K562 (cell line): ENCODE results near the gene NUP98. TPM values are rescaled to one million over a fixed set of nuclear protein-coding genes. Genes with fewer than 3 reads are reported as not detected.

ENCODE experiments used
- ATAC-seq: fragments of 200-7000 bp; cut with Tn5 transposase; 3 replicates; pipeline ENCODE4 v1.9.1; 2020; ENCODE audit warnings: moderate library complexity
- BruUV-seq: library from RNA; stranded (reverse); fragments of 400-500 nt; replicated peaks from 2 replicates; lab custom pipeline; 2021; lab: Mats Ljungman, UMichigan
- CTCF ChIA-PET: fragments of 300-600 bp; formaldehyde crosslinking; extraction: SDS; loops from one replicate; lab custom pipeline; 2021; ENCODE audit warnings: low intra/inter-chr PET ratio; lab: Yijun Ruan, JAX
- POLR2A ChIA-PET: fragments of 300-600, 350-650 bp; sonication (Branson Sonifier 250); formaldehyde crosslinking; extraction: SDS; loops from one replicate; lab custom pipeline; 2021; ENCODE audit warnings: antibody characterized with exemption, inconsistent platforms; lab: Yijun Ruan, JAX
- DNase-seq, 4 experiments: peaks; one replicate each; pipeline versions ENCODE4 v3.0.0 to v3.0.0-alpha.2; 2011 to 2018; ENCODE audit warnings: low spot score in 3 of 4, mixed read lengths in 3 of 4; ENCODE audit errors: extremely low read depth in 1 of 4
- FAIRE-seq: peaks from 2 replicates; lab custom pipeline; 2011; peaks lifted over from hg19 to GRCh38; lab: Jason Lieb, UNC
- H2AFZ ChIP-seq: 2 replicates; pipeline ENCODE4 v1.6.0; 2011; ENCODE audit warnings: low read depth, low read length, control low read depth, inconsistent platforms
- H3K27ac ChIP-seq: fragments of 200-600 bp; 3 replicates; pipeline ENCODE4 v1.8.0; 2011; ENCODE audit warnings: low read depth, mild to moderate bottlenecking, control low read depth, inconsistent platforms, low read length, moderate library complexity, mixed read lengths; ENCODE audit errors: extremely low read depth
- H3K27me3 ChIP-seq, 2 experiments: fragments of 300-600 bp in 1 of 2; 2 replicates in 1 of 2; 3 replicates in 1 of 2; pipeline versions ENCODE4 v1.6.0 to v1.8.0; 2011; ENCODE audit warnings: inconsistent platforms in 2 of 2, low read length in 2 of 2, mild to moderate bottlenecking in 1 of 2, mixed read lengths in 1 of 2, moderate library complexity in 1 of 2; ENCODE audit not compliant: control insufficient read depth in 2 of 2, insufficient read depth in 2 of 2
- H3K36me3 ChIP-seq: fragments of 300-600 bp; 3 replicates; pipeline ENCODE4 v1.8.0; 2011; ENCODE audit warnings: mild to moderate bottlenecking, low read length, inconsistent platforms; ENCODE audit not compliant: control insufficient read depth, insufficient read depth
- H3K4me1 ChIP-seq, 2 experiments: fragments of 200-600 bp in 1 of 2; replicated peaks in 1 of 2; 2 replicates in 1 of 2; 3 replicates in 1 of 2; pipeline versions ENCODE4 v1.5.1 to v1.8.0; 2011; ENCODE audit warnings: inconsistent platforms in 2 of 2, low read length in 2 of 2, mild to moderate bottlenecking in 1 of 2, mixed read lengths in 1 of 2, moderate library complexity in 1 of 2; ENCODE audit not compliant: control insufficient read depth in 2 of 2, insufficient read depth in 2 of 2
- H3K4me2 ChIP-seq: 2 replicates; pipeline ENCODE4 v1.6.1; 2011; ENCODE audit warnings: low read length, control low read depth, inconsistent platforms, mixed read lengths; ENCODE audit not compliant: insufficient read depth
- H3K4me3 ChIP-seq: fragments of 200-600 bp; sonication (generic), shearing (Covaris generic); 2 replicates; pipeline ENCODE4 v1.5.1; 2016; ENCODE audit warnings: control low read depth, inconsistent platforms
- H3K79me2 ChIP-seq: fragments of 200-600 bp; 3 replicates; pipeline ENCODE4 v1.8.0; 2011; ENCODE audit warnings: low read length, inconsistent platforms; ENCODE audit not compliant: control insufficient read depth, insufficient read depth
- H3K9ac ChIP-seq, 2 experiments: 2 replicates each; pipeline versions ENCODE4 v1.6.0 to v1.6.1; 2011; ENCODE audit warnings: low read depth in 2 of 2, low read length in 2 of 2, control low read depth in 1 of 2, inconsistent platforms in 1 of 2, mild to moderate bottlenecking in 1 of 2, mixed read lengths in 1 of 2; ENCODE audit not compliant: insufficient read depth in 1 of 2
- H3K9me1 ChIP-seq: one replicate; pipeline ENCODE4 v1.6.0; 2011; ENCODE audit warnings: inconsistent platforms, mild to moderate bottlenecking, low read length, moderate library complexity; ENCODE audit not compliant: control insufficient read depth, insufficient read depth
- H3K9me3 ChIP-seq: replicated peaks from 2 replicates; pipeline ENCODE4 v1.5.1; 2011; ENCODE audit warnings: low read depth, low read length, inconsistent platforms; ENCODE audit not compliant: control insufficient read depth, insufficient read depth
- H4K20me1 ChIP-seq: replicated peaks from 2 replicates; pipeline ENCODE4 v1.6.1; 2011; ENCODE audit warnings: low read length, inconsistent platforms, mixed read lengths; ENCODE audit not compliant: control insufficient read depth, insufficient read depth
- CBX5 ChIP-seq: IDR thresholded peaks from 2 replicates; pipeline ENCODE4 v1.6.1; 2014; ENCODE audit warnings: low read depth, borderline replicate concordance
- WGBS: fragments of 100-300 bp; shearing (Covaris generic); methylation state at CpG from one replicate; pipeline ENCODE4 v1.1.6; 2016; ENCODE audit warnings: low coverage, mixed read lengths; ENCODE audit not compliant: insufficient coverage; ENCODE audit errors: missing lambda C conversion rate; 5-methylcytosine and 5-hydroxymethylcytosine counted together
- in situ Hi-C: fragments of 300-500 bp; cut with MboI; formaldehyde crosslinking; loops from 4 replicates; pipeline ENCODE4 v1.15.0; 2018; ENCODE audit warnings: inconsistent platforms, mixed read lengths
- intact Hi-C: fragments of 100-400 bp; cut with micrococcal nuclease; formaldehyde crosslinking; loops from 2 replicates; pipeline ENCODE4 v1.14.2; 2022
- polyA plus RNA-seq, 8 experiments: library from polyadenylated mRNA; depleted of rRNA in 4 of 8; stranded (reverse) in 5 of 8; unstranded in 3 of 8; fragments of >200 nt; fragmentation: Nextera tagmentation in 2 of 8; fragmentation: Illumina TruSeq in 1 of 8; extraction: Ambion mirVana in 2 of 8; extraction: Trizol in 1 of 8; gene quantifications; 2 replicates each; pipeline versions ENCODE4 v1.2.1 to v1.2.3, GENCODE V29; 2011 to 2014; ENCODE audit warnings: inconsistent platforms in 1 of 8, missing spikeins in 1 of 8
- total RNA-seq, 7 experiments: library from RNA; depleted of rRNA in 6 of 7; stranded (reverse); fragments of >200 nt in 6 of 7; fragmentation: Illumina TruSeq in 2 of 7; extraction: Trizol in 2 of 7; gene quantifications; 2 replicates each; pipeline versions ENCODE4 v1.2.1 to v1.2.3, GENCODE V29; 2011 to 2021; ENCODE audit warnings: low replicate concordance in 1 of 7
- TF ChIP-seq, protein P1 (sequence below): fragments of 450-650 bp; IDR thresholded peaks from 2 replicates; pipeline ENCODE4 v1.6.1; 2018; ENCODE audit not compliant: partially characterized antibody

Gene NUP98
- total and polyA plus RNA-seq, 9 of the 15 experiments (the other 6 are each of a cell fraction or from before 2014, with no cell fraction given), result 45.1 to 196 (median 130) TPM

- POLR2A ChIA-PET, result interaction anchor here (3.0 kb wide), 1 partner anchor 9 kb away, joined by 22 read pairs; the partner anchor contains the start of gene PGAP2
- 78% methylated on average over 4 of the region's 5 CpGs for WGBS
- CTCF ChIA-PET, result no interaction called here
- Histone ChIP-seq H3K4me2 (no peak overlapping the region), H4K20me1 (peaks cover 7% of the 10 kb centered on the region; the same call in 1 of the 2 replicates), H3K9me1 (no peaks in the 10 kb centered on the region), H3K27me3 (no peaks in the 10 kb centered on the region), H3K9ac (no peak overlapping the region), H3K27ac (no peak overlapping the region), H2AFZ (no peak overlapping the region), H3K79me2 (peaks cover 28% of the 10 kb centered on the region), H3K4me1 (peaks cover 12 to 17% of the 10 kb centered on the region in 2 experiments), H3K9me3 (no peaks in the 10 kb centered on the region), H3K36me3 (peaks cover 14% of the 10 kb centered on the region; the same call in 2 of the 3 replicates), H3K4me3 (no peak overlapping the region)
- intact Hi-C loops (no loop called here), in situ Hi-C loops (loop anchor here (25.0 kb wide), 1 partner anchor 338 kb away; no protein-coding TSS in a partner anchor)
- FAIRE-seq (no peak), DNase-seq (no peak), ATAC-seq (no peak)
- no peak for TF ChIP-seq CBX5
- TF ChIP-seq, protein P1, sequence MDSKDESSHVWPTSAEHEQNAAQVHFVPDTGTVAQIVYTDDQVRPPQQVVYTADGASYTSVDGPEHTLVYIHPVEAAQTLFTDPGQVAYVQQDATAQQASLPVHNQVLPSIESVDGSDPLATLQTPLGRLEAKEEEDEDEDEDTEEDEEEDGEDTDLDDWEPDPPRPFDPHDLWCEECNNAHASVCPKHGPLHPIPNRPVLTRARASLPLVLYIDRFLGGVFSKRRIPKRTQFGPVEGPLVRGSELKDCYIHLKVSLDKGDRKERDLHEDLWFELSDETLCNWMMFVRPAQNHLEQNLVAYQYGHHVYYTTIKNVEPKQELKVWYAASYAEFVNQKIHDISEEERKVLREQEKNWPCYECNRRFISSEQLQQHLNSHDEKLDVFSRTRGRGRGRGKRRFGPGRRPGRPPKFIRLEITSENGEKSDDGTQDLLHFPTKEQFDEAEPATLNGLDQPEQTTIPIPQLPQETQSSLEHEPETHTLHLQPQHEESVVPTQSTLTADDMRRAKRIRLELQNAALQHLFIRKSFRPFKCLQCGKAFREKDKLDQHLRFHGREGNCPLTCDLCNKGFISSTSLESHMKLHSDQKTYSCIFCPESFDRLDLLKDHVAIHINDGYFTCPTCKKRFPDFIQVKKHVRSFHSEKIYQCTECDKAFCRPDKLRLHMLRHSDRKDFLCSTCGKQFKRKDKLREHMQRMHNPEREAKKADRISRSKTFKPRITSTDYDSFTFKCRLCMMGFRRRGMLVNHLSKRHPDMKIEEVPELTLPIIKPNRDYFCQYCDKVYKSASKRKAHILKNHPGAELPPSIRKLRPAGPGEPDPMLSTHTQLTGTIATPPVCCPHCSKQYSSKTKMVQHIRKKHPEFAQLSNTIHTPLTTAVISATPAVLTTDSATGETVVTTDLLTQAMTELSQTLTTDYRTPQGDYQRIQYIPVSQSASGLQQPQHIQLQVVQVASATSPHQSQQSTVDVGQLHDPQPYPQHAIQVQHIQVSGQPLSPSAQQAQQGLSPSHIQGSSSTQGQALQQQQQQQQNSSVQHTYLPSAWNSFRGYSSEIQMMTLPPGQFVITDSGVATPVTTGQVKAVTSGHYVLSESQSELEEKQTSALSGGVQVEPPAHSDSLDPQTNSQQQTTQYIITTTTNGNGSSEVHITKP, result peak; percentile 44
- no TSS peak for BruUV-seq
Observed at GRCh38 chr11:3799873-3800272, 2.5 kb upstream of the NUP98 start.
